SK-N-DZ (cell line): ENCODE results near the gene CASZ1. TPM values are rescaled to one million over a fixed set of nuclear protein-coding genes. Genes with fewer than 3 reads are reported as not detected.
A peak's percentile ranks its signal among the peaks of the same experiment; 100 is the strongest.

Experiments
- DNase-seq: peaks from one replicate; pipeline ENCODE4 v3.0.0-alpha.2; 2015; ENCODE audit warnings: low spot score
- polyA plus RNA-seq, 2 experiments: library from polyadenylated mRNA; depleted of rRNA; stranded (reverse); fragments of >200 nt; gene quantifications; 2 replicates each; pipeline ENCODE4 v1.2.3, GENCODE V29; 2014

The CASZ1 gene, protein sequence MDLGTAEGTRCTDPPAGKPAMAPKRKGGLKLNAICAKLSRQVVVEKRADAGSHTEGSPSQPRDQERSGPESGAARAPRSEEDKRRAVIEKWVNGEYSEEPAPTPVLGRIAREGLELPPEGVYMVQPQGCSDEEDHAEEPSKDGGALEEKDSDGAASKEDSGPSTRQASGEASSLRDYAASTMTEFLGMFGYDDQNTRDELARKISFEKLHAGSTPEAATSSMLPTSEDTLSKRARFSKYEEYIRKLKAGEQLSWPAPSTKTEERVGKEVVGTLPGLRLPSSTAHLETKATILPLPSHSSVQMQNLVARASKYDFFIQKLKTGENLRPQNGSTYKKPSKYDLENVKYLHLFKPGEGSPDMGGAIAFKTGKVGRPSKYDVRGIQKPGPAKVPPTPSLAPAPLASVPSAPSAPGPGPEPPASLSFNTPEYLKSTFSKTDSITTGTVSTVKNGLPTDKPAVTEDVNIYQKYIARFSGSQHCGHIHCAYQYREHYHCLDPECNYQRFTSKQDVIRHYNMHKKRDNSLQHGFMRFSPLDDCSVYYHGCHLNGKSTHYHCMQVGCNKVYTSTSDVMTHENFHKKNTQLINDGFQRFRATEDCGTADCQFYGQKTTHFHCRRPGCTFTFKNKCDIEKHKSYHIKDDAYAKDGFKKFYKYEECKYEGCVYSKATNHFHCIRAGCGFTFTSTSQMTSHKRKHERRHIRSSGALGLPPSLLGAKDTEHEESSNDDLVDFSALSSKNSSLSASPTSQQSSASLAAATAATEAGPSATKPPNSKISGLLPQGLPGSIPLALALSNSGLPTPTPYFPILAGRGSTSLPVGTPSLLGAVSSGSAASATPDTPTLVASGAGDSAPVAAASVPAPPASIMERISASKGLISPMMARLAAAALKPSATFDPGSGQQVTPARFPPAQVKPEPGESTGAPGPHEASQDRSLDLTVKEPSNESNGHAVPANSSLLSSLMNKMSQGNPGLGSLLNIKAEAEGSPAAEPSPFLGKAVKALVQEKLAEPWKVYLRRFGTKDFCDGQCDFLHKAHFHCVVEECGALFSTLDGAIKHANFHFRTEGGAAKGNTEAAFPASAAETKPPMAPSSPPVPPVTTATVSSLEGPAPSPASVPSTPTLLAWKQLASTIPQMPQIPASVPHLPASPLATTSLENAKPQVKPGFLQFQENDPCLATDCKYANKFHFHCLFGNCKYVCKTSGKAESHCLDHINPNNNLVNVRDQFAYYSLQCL (N-terminal part only)
- polyA plus RNA-seq (2014; cell fraction: cytosol; rRNA removed), result 0.92 and 1.3 TPM in 2 replicates
- 0.47 and 2.3 TPM in 2 replicates for polyA plus RNA-seq (2014; cell fraction: nucleus; rRNA removed)

DNA sequence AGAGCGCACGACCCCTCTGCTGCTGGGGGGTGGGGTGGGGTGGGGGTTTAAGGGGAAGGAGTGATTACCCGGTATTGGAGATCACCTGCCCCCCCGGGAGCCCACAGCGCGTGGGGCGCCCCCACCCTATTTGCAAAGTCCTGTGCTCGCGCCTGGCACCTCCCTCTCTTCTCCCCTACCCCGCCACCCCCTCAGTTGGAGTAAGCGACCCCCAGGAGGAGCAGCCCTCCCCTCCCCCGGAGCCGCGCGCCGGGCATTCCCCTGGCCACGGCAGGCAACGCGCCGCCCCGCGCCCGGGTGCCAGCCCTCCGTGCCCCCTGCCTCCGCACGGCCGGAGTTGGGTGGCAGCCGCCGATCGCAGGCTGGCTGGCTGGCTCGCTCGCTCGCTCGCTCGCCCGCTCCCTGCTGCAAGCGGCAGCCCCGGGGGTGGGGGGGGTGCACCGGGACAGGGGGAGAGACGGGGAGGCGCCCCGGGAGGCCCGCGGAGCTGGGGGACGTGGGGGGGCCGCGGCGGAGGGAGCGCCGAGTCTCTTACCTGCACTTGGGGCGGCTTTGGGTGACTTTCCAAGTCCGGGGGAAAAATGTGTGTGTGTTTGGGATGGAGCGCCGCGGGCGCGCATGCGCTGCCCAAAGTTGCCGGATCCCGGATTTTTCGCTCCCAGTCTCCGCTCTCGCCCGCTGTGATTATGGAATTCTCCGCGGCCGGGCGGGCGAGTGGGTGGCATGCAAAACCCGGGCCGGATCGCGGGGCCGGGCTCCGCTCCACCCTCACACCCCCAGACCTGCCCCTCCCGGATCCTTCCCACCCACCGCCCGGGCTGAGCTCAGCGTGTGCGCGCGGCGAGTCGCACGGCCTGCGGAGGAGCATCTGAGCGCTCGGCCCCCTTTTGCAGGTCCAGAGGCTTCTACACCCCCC, at the start of gene CASZ1:
Gene CASZ1, minus strand, starts transcription at position 618 of the 916 bp plus-strand sequence. CDS start 102,757 bp downstream, outside the sequence.
- peak; percentile 82 for DNase-seq

DNA sequence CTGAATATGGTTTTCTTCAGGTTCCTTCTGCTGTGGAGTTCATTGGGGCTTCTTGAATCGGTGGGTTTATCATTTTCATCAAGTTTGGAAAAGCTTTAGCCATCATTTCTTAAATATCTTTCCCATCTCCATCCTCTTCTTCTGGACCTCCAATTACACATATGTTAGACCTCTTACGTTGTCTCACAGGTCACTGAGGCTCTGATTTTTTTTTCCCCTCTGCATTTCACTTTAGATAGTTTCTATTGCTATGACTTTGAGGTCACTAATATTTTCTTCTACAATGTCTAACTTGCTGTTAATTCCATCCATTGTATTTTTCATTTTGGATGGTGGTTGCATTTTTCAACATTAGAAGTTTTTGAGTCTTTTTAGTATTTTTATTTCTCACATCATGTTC, 47.3 kb upstream of the CASZ1 start:
- DNase-seq, result no peak

DNA sequence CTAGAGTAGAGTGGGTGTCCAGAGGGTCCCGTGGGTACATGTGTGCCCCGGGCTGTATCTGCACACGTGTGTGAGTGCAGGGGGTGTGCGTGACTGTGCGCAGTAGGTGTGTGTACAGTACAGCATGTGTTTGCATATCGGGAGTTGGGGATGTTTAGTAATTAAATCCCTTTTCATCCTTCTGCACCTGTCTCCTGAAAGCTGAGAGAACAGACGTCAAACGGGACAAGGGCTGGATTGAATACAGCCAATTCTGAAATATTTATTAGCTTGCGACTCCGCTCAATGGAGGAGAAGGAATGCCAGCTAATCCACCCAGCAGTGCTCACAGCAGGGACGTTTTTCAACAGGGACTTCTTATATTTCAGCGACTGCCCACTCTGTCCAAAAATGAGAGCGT, 44.7 kb upstream of the CASZ1 start:
- no peak for DNase-seq

DNA sequence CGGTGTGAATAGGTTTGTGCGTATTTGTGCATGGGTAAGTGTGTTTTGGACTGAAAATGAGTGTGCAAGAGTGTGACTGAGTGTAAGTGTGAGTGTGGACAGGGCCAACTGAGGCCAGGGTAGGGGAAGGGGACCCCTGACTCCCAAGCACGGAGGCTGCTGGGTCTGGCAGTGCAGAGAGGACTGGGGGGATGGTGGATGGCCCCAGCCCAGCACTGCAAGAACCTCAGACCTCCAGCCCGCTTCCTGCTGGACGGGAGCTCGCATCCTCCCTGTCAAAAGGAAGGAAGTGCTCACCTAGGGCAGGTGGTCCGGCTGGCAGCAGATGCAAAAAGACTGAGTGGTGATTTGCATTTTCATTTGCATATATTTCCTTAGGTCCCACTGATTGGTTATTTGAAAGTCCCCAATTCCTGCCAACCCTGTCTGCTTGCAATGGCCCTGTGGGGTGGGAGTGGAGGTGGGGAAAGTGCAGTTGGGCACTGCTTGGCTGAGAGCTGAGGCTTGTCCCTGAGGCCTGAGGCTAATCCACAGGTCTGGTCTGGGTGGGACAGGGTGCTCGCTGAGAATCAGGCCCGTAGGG, 42.8 kb upstream of the CASZ1 start:
- no peak for DNase-seq

DNA sequence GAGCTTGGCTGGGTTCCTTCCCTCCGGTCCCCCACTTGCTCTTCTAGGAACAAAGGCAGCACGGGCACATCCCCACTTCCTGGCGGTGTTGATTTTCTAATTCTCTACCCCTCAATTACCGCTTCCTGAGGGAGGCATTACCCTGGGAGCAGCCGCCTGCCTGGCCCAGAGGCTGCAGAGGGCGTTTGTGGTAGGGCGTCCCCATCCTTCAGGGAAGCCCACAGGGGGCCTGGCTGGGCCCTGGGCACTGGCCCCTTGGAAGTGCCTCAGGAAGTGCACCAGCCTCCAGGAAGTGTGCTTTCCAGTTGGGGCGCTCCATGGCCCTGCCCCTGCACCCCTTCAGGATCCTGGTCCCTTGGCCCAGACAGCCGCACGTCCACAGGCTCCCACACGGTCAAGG, 42.1 kb upstream of the CASZ1 start:
- DNase-seq, result no peak

DNA sequence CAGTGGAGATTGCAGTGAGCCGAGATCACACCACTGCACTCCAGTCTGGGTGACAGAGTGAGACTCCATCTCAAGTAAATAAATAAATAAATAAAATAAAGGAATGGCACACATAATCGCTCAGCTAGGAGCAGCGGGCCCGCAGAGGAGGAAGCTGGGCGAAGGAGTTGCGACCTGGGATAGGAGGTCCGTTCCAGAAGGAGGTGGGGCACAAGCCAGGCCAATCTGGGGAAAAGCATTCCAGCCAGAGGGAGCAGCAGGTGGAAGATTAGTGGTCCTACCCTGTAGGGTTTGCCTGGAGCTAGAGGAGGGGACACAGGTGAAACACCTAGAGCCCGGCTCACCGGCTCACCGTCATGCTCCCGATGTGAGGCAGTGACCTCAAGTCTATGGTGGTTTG, 40.3 kb upstream of the CASZ1 start:
- DNase-seq, result no peak

DNA sequence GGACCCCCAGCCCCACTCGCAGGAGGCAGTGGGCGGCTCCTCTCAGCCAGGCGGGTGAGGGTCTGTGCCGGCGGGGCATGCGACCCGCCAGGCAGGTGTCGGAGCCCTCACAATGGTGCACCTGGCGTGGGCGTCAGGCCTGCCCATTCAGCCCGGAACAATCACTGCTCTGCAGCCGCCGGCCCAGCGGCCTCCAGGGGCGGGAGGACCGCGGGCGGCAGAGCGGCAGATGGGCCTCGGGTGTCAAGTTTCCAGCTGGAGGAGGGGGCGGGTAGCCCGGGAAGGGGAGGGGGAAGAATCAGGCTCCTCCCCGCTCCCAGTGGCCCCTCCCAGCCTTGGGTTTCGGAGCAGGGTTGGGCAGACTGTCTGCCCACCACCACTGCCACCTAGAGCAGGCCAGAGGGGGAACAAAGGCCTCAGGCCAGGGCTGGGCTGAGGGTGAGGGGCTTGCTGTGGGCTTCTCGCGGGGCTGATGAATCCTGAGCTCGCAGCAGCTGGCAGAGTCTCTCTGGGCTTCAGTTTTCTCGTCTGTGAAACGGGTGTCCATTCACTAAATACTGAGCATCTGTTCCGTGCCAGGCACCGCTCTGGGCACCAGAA, 39.5 kb upstream of the CASZ1 start:
- DNase-seq, result peak; percentile 71

DNA sequence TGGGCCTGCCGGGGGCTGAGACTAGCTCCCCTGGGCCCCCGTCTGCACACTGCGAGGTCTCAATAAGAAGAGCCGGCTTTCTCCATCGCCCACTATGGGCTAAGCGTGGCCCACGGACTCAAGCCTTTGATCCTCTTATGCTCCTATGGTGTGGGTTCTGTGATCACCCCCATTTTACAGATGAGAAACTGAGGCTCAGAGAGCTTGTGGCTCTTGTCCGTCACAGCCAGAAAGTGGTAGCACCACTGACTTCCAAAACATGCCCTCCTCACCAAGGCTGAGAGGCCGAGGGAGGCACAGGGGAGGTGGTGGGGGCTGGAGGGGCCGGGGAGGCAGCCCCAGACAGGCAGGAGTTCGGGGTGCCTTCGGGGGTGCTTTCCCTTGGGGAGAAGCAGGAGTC, 39.0 kb upstream of the CASZ1 start:
- no peak for DNase-seq

DNA sequence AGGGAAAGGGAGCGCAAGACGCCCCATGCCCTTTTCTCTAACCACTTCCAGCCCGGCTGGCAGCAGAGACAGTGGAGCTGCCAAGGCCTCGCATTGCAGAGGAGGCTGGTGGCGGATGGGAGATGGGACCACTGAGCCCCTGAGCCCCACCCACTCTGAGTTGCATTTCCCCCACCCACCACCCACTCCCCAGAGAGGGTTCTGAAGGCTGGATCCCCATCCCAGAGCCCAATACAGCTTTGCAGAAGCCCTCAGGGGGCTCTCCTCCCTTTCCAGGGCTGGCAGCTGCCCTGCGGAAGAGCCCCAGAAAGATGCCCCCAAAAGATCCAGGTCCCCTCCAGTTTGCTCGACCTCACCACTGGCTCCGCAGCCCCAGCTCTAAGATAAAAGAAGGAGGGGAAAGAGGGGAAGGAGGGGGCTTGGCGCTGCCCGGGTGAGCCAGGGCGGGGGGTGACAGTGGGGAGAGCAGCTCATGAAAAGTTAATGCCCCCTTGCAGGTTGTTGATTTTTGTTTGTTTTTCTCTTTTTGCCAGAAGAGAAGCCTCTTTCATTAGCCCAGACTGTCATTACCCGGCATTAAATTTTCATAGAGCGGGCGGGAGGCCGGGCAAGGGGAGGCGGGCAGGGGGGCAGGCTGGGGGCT, 38.4 kb upstream of the CASZ1 start:
- no peak for DNase-seq

DNA sequence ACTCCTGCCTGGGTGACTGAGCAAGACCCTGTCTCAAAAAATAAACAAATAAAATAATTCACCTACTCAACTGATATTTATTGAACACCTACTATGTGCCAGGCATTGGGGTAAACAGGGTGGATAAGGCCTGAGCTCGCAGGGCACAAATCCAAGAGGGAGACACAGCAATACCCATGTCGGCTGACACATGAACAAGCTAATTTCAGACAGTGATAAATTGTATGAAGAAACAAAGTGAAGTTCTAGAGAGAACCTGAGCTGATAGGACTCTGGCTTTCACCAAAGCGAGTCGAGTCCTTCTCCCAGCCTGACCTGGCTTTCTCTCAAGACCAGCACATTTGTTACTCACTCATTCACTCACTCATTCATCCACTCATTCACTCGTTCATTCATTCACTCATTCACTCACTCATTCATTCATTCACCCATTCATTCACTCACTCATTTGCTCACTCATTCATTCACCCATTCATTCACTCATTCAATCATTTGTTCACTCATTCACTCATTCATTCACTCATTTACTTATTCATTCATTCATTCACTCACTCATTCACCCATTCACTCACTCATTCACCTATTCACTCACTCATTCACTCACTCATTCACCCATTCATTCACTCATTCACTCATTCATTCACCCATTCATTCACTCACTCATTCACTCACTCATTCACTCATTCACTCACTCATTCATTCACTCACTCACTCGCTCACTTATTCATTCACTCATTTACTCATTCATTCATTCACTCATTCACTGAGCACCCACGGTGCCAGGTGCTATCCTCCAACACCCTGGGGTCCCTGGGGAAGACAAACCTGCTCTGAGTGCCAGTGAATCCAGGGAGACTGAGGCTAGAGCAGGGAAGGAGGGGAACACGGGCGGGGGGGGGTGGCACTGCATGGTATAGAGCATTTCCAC, 37.4 kb upstream of the CASZ1 start:
- DNase-seq, result no peak

DNA sequence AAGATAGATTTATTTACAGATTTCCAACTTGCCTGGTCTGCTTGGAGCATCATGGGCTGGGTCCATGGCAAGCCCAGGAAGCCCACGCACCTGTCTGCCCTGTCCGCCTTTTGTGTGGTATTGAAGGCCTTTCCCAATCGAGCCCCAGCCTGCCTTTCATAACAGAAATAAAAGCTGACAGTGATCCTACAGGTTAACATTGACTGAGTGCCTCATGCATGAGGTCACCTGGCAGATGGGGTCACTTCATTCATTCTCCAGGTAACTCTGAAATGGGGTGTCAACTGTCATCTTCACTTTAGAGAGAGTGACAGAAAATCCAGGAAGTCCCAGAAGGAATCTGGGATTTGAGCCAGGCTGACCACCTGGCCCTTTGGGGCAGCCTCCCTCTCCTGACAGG, 36.3 kb upstream of the CASZ1 start:
- DNase-seq, result no peak

DNA sequence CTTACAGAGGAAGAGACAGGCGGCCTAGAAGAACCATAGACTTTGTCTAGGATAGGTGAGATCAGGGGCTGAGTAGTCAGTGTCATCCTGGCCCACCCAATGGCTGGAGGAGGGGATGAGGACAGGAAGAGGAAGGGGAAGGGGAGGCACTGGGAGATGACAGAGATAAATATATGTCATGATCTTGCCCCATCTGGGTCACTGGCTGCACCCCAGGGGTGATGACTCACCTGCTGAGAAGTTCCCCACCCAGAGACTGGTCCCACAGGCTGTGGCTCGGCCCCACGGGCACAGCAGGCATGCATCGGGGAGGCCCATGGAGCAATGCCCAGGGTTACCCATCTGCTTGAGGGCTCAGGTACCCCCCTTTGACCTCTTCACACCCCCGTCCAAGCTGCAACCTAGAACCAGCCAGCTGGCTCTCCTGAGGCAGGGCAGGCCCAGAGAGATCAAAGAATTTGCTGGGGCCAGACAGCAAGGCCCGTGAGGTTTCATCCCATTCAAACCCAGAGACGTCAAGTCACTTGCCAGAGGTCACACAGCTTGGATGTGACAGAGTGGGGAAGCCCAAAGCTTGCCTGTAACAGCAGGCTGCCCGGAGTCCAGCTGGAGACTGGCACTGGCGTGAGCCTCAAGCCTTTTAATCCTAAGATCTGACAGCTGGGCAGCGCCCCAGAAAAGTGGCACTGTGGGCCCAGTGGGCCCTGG, 34.7 kb upstream of the CASZ1 start:
- no peak for DNase-seq

DNA sequence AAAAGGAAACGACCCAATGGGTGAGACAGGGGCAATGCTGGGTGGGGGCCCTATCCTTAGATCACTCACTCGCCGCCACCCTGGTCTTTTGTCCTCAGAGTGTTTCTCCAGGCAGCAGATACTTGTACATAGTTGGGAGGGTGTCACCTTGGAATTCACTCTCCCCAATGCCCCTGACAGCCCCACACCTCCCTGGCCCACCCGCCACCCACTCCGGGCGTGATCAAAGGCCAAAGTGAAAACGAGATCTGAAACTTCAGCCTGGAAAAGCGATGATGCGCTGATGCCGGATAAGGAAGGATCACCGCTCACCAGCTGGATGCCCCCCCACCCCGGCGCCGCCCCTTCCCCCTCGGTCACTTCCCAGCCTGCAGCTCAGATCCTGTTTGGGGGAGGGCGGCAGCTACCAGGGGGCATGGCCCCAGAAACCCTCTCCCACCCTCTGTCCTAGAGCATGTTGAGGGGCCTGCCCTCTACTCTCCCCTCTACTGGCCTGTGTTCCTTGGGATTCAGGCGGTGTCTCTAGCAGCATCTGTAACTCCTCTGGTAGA, 33.6 kb upstream of the CASZ1 start:
- DNase-seq, result no peak

DNA sequence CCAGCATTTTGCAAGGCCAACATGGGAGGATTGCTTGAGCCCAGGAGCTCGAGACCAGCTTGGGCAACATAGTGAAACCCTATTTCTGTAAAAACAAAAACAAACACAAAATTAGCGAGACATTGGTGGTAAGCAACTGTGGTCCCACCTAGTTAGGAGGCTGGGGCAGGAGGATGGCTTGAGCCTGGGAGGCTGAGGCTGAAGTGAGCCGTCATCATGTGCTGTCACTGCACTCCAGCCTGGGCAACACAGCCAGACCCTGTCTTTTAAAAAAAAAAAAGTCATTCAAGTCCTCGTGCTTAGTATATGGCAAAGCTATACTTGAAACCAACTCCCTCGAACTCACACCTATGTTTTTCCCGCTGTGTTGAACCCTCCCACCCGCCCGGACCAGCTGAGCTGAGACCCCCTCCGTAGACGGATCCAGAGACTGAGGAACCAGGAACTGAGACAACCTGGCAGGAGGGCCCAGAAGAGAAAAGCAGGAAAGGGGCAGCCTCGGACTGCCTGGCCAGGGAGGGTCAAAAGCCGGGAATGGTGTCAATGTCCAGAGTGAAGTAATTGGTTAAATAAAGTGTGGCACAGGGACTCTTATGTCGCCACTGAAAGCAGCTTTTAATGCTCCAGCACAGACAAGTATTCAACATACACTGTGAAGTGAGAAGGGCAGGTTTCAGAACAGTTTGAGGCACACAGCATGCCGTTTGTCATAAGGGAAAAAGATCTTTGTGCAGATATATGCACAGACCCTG, 32.8 kb upstream of the CASZ1 start:
- no peak for DNase-seq

DNA sequence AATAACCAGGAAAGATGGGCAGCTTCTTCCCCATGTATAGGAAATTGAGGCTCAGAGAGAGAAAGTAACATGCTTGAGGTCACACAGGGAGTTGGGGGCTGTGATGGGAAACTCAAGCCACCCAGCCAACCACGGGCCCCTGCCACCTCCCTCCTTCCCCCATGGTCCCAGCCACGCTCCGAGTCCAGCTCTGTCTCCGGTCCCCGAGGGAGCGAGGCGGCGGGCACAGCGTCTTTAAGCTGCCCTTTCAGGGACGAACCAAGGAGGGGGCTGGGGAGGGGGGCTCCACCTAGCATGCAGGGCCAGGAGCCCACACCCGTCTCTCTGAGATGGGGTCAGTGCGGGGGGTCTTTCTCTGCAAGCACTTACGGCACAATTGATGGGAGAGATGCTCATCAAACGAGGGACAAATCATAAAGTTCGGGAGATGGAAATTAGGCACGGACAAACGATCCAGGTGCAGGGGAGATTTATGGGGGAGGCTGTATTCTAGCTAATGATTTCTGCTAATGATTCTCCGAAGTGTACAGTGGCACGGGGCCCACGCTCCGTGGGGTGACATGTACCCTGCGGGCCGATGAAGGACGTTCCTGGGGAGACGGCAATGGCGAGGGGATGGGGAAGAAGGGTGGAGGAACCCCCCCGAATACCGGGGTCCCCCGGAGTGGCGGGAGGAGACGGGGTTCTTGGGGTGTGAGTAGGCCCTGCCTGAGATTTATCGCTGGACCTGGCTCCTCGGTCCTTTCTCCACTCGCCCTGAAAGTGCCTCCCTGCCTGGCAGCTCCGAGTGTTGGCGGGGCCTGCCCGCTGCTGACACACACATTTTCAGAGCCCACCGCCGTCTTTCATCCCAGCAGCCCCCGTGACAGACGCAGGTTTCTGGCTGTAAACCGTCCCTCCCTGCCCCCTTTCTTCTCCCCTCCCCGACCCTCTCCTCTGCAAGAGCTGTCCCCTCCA, 31.2 kb upstream of the CASZ1 start:
- no peak for DNase-seq
